ENCODE data around the gene UBL7. TPM values are rescaled to one million over a fixed set of nuclear protein-coding genes. Genes with fewer than 3 reads are reported as not detected.

The UBL7 gene
- total and polyA plus RNA-seq, 2 of the 8 experiments (the other 6 are each of a cell fraction or from before 2014, with no cell fraction given) = 71.5 to 183 TPM

GRCh38 chr15:74426404-74427281 is 34.3 kb downstream of the UBL7 start (continued):
- TF ChIP-seq, protein P1, sequence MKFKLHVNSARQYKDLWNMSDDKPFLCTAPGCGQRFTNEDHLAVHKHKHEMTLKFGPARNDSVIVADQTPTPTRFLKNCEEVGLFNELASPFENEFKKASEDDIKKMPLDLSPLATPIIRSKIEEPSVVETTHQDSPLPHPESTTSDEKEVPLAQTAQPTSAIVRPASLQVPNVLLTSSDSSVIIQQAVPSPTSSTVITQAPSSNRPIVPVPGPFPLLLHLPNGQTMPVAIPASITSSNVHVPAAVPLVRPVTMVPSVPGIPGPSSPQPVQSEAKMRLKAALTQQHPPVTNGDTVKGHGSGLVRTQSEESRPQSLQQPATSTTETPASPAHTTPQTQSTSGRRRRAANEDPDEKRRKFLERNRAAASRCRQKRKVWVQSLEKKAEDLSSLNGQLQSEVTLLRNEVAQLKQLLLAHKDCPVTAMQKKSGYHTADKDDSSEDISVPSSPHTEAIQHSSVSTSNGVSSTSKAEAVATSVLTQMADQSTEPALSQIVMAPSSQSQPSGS (IDR thresholded peaks at IDR 0.05; ENCODE audit: low read length) = no peak
- TF ChIP-seq MAX (IDR thresholded peaks at IDR 0.05) = no peak
- TF ChIP-seq CTCF (IDR thresholded peaks at IDR 0.05; ENCODE audit: control extremely low read depth in 1 of 3, insufficient read depth in 1 of 3, low read depth in 1 of 3, low read length in 3 of 3) = no peak

Data from H1 (cell line).